ENCODE data around the gene RAB19.
"Not testable (repeated sequence)": the region's sequence is repeated elsewhere in the genome, so short reads cannot be mapped to it uniquely, and the experiment has no call there.

The RAB19 gene

DNA sequence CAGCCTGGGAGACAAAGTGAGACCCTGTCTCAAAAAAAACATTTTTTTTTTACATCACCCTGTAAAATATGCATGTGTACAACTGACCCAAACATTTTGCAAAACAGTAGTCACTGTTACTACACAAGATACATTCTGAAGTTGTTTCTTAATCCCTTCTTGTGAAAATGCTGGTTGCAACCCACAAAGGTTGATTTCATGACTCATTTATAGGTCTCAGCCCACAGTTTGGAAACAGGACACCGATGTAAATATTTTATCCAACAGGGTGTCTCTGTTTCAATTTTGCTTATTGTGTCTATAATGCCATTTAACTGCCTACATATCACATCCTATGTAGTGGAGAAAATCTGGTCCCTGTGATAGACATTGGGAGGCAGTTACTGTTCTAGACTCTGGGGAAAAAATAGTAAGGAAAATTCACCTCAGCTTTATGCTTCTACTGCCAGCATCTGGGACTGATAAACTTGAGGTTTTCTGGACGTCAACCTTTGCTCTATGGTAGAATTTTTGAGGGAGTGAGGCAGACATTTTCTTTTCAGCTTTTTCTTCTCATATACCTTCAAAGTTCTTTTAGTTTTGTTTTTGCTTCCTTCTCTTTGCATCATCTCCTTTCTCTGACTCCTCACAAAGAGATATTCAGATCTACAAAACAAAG lies 1.6 kb upstream of the RAB19 start:
- peak; percentile 50 for DNase-seq

GRCh38 chr7:140404565-140405065 lies 757 bp downstream of the RAB19 start:
- no peak for DNase-seq

- no peak for DNase-seq
These were observed 11.5 kb downstream of the RAB19 start for GRCh38 chr7:140415361-140415760.

GRCh38 chr7:140415816-140416215 lies 12.0 kb downstream of the RAB19 start:
- not testable (repeated sequence) for DNase-seq

- DNase-seq = no peak
These were observed 12.7 kb downstream of the RAB19 start for GRCh38 chr7:140416560-140416959.

DNA sequence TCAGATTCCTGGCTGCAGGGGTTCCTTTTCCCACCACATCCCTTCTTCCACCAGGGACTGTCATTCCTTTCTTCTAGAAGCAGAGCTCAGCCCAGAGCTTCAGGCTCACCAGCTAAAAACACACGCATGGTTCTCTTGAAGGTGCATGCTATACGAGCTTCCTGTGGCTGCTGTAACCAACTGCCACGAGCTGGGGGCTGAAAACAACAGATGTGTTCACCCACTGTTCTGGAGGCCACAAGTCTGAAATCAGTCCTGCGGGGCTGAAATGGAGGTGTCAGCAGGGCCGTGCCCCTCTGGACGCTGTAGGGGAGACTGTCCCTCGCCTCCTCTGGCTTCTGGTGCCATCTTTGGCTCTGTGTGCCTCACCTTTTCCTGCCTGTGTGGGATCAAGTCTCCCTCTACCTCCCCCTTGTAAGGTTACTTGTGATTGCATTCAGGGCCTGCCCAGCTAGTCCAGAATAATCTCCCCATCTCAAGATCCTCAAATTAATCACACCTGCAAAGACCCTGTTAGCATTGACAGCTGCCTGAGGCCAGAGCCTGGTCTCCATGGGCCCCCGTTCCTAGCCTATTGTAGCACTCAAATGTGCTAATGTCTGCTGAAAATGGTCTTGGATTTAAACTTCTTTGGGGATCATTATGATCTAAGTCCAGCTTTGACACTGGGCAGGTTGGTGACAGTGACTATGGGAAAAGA lies 13.7 kb downstream of the RAB19 start:
- no peak for DNase-seq

- DNase-seq = not testable (repeated sequence)
These were observed 14.3 kb downstream of the RAB19 start for GRCh38 chr7:140418156-140418472.

GRCh38 chr7:140418653-140419052 lies 14.8 kb downstream of the RAB19 start:
- no peak for DNase-seq

- no peak for DNase-seq
These were observed 17.7 kb downstream of the RAB19 start for GRCh38 chr7:140421521-140421920.

DNA sequence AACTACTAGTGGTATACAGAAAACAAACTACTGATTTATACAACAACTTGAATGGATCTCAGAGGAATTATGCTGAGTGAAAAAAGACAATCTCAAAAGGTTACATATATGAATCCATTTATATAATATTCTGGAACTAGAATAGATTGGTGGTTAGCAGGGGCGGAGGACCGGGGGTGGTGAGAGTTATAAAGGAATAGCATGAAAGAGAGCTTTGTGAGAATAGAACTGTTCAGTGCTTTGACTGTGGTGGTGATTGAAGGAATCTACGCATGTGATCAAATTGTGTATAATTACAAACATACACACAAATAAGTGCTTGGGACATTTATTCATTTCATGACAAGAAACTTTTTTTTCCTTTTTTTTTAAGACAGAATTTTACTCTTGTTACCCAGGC lies 19.6 kb downstream of the RAB19 start:
- DNase-seq = no peak

DNA sequence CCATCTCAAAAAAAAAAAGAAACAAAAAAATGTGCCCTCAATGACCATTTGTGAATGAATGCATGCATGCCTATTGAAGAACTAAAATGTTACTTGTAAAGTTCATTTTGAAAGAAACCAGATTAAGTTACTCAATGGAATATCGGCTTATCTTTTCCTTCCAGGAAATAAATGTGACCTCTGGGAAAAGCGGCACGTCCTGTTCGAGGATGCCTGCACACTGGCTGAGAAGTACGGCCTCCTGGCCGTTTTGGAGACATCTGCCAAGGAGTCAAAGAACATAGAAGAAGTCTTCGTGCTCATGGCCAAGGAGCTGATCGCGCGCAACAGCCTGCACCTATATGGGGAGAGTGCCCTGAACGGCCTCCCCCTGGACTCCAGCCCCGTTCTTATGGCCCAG lies 21.9 kb downstream of the RAB19 start:
- DNase-seq = no peak

DNA sequence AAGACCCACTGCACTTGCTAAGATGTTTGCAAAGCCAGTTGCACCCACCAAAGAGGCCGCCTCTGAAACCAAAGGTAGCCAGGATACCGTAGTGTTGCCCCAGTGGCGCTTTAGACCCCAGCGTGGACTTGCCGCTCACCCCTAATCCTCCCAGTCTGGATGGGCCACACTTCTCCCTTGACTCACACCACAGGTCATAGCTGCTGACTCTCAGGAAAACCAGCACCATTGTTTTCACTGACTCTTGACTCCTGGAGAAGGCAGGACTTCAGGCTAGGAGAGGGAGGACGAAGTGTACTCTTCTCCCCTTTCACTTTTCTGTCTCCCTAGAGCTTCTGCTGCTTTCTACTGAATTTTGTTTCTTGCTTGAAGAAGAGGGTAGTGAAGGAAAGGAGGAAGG lies 22.3 kb downstream of the RAB19 start:
- DNase-seq = no peak

GRCh38 chr7:140433396-140433795 lies 29.5 kb downstream of the RAB19 start:
- no peak for DNase-seq

DNA sequence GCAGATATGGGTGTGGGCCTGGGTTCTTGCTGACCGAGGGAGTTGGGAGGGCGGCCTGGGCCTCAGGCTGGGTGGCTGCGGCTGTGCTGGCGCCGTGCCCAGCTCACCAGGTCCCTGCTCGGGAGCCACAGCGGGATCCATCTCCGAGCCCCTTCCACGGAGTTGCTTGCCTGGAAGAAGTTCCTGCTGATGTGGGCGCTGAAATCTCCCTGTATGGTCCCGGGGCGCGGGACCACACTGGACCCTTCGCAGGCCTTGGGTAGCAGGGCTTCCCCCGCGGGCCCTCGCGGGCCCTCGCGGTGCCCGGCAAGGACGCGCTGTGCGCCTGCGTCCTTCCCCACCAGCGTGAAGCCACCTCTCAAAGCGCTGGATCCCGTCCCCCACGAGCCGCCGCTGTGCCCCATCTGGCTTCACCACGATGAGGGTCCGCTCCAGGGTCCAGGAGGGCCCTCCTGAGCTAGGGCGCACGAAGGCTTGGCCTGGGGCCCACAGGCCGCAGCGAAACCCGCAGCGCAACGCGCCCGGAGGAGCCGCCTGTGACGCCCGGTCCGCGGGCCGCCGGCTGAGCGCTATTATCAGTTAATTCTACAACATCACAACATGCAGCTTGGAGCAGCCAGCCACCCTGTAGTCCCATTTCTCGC lies 31.5 kb downstream of the RAB19 start:
- no peak for DNase-seq

GRCh38 chr7:140439359-140439758 lies 35.5 kb downstream of the RAB19 start:
- DNase-seq = no peak

DNA sequence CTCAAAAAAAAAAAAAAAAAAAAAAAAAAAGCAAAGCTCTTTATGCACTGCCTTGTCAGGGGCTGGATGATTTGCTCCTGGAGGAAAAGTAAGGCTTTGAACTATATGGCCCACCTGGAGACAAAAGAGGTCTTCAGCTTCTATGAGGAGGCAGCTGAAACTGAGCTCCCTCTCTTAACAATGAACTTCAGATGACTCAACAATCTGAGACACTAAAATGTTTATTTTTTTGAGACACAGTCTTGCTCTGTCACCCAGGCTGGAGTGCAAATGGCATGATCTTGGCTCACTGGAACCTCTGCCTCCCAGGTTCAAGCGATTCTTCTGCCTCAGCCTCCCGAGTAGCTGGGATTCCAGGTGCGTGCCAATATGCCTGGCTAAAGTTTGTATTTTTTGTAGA lies 36.7 kb downstream of the RAB19 start:
- no peak for DNase-seq

DNA sequence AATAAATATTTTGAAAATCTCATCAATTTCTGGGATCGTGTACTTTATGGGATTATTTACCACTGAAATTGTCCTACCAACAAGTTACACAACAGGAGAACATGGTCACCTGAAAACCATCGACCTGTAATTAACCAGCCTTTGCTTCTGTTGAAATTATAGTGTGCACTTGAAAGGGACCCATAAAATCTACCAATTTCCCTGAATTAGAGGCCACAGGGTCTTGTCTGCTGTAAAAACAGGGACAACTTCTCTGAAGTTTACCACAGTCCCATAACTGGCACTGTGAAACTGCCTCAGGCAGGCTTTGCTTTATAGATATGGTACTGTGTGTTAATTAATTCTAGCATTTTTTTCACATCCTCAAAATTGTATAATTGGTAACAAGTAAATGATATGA lies 37.7 kb downstream of the RAB19 start:
- no peak for DNase-seq

- DNase-seq = no peak
These were observed 42.6 kb downstream of the RAB19 start for GRCh38 chr7:140446467-140446866.

GRCh38 chr7:140447841-140448240 lies 44.0 kb downstream of the RAB19 start:
- no peak for DNase-seq

DNA sequence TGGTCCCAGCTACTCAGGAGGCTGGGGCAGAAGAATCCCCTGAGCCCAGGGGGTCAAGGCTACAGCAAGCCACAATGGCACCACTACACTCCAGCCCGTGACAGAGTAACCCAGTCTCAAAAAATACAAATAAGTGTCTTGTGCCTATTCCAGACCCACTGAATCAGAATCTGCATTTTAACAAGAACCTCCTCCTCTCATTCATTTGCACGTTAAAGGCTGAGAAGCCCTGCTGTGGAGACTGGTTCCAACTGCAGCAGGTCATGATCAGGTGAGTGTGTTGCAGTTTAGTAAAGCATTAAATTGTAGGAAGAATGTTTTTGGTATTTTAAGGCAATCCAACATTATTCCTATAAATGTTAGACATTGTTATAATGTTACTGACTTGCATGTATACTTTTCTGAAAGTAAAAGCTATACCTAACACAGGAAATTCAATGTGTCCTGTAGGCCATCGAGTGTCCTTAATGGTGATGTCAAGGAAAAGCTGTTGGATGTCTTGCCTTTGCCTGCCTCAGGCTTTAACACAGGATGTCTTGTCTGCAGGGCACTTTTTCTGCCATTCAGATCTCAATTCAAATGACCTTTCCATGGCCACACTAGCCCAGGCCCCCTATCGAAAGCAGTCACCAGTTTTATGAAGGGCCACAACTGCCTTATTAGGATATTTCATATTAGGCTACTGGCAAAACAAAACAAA lies 45.1 kb downstream of the RAB19 start:
- DNase-seq = no peak

GRCh38 chr7:140451716-140452115 lies 47.9 kb downstream of the RAB19 start:
- no peak for DNase-seq

DNA sequence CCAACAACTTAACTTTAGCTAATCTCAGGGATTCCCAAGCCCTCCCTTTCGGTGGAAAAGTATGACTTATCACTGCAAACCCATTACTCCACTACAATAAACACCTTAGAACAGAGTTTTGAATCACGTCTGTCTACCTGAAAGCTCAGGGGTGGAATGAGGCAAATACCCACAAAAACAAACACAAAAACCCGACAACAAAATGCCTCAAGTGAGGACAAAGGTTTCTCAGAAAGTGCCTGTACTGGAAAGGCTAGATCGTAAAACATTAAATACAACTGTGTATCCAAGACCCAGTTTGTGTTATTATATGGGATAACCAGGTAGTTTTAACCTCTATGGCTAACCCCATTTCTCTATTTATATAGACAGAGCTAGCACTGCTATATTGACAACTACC lies 49.4 kb downstream of the RAB19 start:
- no peak for DNase-seq

DNA sequence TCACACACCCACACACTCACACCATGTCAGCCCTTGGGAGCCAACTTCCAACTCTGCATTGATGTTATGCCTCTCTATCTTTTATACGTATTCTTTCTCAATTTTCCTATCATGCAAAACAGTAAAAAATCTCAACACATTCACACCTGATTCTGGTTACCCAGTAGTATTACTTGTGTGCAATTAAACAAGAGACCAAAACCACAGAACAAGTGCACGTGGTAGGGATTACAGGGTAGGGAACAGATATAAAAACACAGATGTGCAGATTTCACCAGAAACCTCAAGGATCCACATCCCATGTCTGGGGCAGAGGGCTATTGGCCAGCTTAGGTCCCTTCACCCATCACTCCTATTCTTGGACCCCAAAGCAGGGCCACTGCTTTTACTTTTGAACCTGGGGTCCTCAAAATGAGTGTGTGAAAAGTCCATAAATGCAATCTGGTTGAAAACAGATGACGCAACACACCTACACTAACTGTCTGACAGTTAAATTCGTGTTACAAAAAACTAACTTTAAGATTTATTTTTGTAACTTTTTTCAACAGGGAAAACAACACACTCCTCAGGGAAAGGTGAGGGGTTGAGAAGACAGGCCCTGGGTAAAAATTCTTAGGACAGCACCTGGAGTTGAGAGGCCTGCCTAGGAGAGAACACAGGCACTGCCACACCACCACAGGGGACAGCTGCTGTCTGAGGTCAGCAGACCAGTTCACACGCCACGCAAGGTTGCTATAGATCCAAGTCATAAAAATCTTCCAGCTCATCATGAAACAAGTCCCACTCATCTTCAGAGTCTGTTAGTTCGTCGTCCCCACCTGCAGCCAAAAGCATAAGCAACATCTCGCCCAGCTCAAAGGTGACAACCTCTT lies 50.2 kb downstream of the RAB19 start:
- peak; percentile 65 for DNase-seq

Measured in activated CD4-positive, alpha-beta T cell treated with anti-CD3 and anti-CD28 coated beads, Interleukin-2, amount 50 U/mL, for 16 hours (primary cell).